T-helper 1 cell treated with Interleukin-12 subunit alpha and Interleukin-12 subunit beta and Interleukin-4 antibody, amounts not matched to agents 30 μg/mL and 1 μg/mL, for 36 hours (primary cell): ENCODE data around the gene KCTD3.

ENCODE experiments used
- H3K27ac Mint-ChIP-seq: one replicate; pipeline ENCODE4 v1.8.0; 2021; ENCODE audit warnings: mild to moderate bottlenecking, mixed read lengths
- H3K27me3 Mint-ChIP-seq: one replicate; pipeline ENCODE4 v1.8.0; 2021; ENCODE audit warnings: low read depth, mixed read lengths
- H3K36me3 Mint-ChIP-seq: one replicate; pipeline ENCODE4 v1.8.0; 2021; ENCODE audit warnings: low read depth, mixed read lengths
- H3K4me1 Mint-ChIP-seq: one replicate; pipeline ENCODE4 v1.8.0; 2021; ENCODE audit warnings: low read depth, mixed read lengths
- H3K4me3 Mint-ChIP-seq: one replicate; pipeline ENCODE4 v1.8.0; 2021; ENCODE audit warnings: mild to moderate bottlenecking, moderate library complexity, mixed read lengths
- H3K9me3 Mint-ChIP-seq: one replicate; pipeline ENCODE4 v1.8.0; 2021; ENCODE audit warnings: mixed read lengths

The KCTD3 gene

GRCh38 chr1:215606564-215607168, 39.6 kb downstream of the KCTD3 start:
- Mint-ChIP-seq H3K36me3 (peaks cover 4% of the 10 kb centered on the region), H3K9me3 (no peaks in the 10 kb centered on the region), H3K27ac (no peak overlapping the region), H3K4me3 (no peak overlapping the region), H3K27me3 (no peaks in the 10 kb centered on the region), H3K4me1 (no peaks in the 10 kb centered on the region)

DNA sequence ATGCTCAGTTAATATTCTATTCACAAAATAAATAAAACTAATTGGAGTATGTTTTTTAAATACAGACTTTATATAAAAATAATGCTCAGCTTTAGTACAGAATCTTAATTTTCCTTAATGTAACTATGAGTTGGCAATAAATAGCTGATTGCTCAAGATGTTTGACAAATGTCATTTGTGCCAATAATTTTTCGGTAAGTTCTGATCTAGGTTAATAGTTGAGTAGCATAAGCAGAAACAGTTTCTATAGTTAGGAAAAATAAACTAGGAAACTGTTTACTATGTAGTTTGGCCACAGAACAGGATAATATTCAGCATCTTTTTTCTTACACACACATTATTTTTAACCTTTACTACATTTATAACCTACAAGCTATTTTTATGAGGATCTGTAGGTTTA, 40.3 kb downstream of the KCTD3 start:
- H3K4me3 Mint-ChIP-seq: no peak overlapping the region
- no peak overlapping the region for H3K27ac Mint-ChIP-seq
- peaks cover 4% of the 10 kb centered on the region for H3K36me3 Mint-ChIP-seq
- H3K4me1 Mint-ChIP-seq: no peaks in the 10 kb centered on the region
- H3K9me3 Mint-ChIP-seq: no peaks in the 10 kb centered on the region
- H3K27me3 Mint-ChIP-seq: no peaks in the 10 kb centered on the region

DNA sequence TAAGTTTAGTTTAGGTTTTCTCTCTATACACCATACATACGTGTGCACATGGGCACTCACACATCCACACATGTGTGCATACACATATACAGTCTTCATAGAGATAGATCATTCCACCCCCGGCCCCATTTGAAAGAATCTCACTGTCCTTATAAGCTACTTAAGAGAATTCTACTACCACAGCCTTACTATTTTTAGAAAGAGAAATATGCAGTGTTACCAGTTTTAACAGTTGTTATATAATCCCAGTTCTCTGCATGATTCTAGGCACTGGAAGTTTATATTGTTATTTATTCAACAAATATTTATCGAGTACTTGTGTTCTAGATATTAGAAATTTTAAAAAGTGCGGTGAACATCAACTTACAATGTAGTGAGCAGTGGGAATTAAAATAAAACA, 41.5 kb downstream of the KCTD3 start:
- peaks cover 7% of the 10 kb centered on the region for H3K36me3 Mint-ChIP-seq
- H3K27me3 Mint-ChIP-seq: no peaks in the 10 kb centered on the region
- H3K4me1 Mint-ChIP-seq: peaks cover 3% of the 10 kb centered on the region
- H3K27ac Mint-ChIP-seq: no peak overlapping the region
- no peak overlapping the region for H3K4me3 Mint-ChIP-seq
- no peaks in the 10 kb centered on the region for H3K9me3 Mint-ChIP-seq

- H3K9me3 Mint-ChIP-seq: no peaks in the 10 kb centered on the region
- H3K36me3 Mint-ChIP-seq: peaks cover 7% of the 10 kb centered on the region
- H3K4me1 Mint-ChIP-seq: peaks cover 5% of the 10 kb centered on the region
- no peak overlapping the region for H3K4me3 Mint-ChIP-seq
- no peaks in the 10 kb centered on the region for H3K27me3 Mint-ChIP-seq
- H3K27ac Mint-ChIP-seq: no peak overlapping the region
Observed at GRCh38 chr1:215612391-215612790, 45.3 kb downstream of the KCTD3 start.

GRCh38 chr1:215617979-215618378, 50.9 kb downstream of the KCTD3 start:
- no peaks in the 10 kb centered on the region for H3K27me3 Mint-ChIP-seq
- H3K4me3 Mint-ChIP-seq: no peak overlapping the region
- peaks cover 7% of the 10 kb centered on the region for H3K36me3 Mint-ChIP-seq
- no peak overlapping the region for H3K27ac Mint-ChIP-seq
- H3K9me3 Mint-ChIP-seq: no peaks in the 10 kb centered on the region
- H3K4me1 Mint-ChIP-seq: peaks cover 5% of the 10 kb centered on the region

GRCh38 chr1:215623162-215623561, 56.1 kb downstream of the KCTD3 start:
- Mint-ChIP-seq H3K27me3 (no peaks in the 10 kb centered on the region), H3K36me3 (no peaks in the 10 kb centered on the region), H3K9me3 (no peaks in the 10 kb centered on the region), H3K4me3 (no peak overlapping the region), H3K4me1 (no peaks in the 10 kb centered on the region), H3K27ac (no peak overlapping the region)

DNA sequence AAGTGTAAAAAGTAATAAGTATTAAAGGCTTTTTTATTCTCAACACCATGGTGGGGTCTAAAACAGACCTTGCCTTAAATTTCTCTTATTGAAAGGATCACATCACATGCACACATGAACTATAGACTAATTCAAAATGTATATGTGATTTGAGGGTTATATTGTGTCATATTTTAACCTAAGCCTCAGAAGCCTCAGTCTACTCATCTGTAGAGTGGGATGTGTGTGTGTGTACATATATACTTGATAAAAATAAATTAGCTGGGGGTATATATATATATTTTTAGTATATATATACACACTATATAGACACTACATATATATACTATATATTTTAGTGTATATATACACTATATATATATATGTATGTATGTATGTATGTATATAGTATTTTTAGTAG, 58.8 kb downstream of the KCTD3 start:
- no peak overlapping the region for H3K4me3 Mint-ChIP-seq
- no peaks in the 10 kb centered on the region for H3K9me3 Mint-ChIP-seq
- no peak overlapping the region for H3K27ac Mint-ChIP-seq
- no peaks in the 10 kb centered on the region for H3K36me3 Mint-ChIP-seq
- H3K4me1 Mint-ChIP-seq: no peaks in the 10 kb centered on the region
- H3K27me3 Mint-ChIP-seq: no peaks in the 10 kb centered on the region

DNA sequence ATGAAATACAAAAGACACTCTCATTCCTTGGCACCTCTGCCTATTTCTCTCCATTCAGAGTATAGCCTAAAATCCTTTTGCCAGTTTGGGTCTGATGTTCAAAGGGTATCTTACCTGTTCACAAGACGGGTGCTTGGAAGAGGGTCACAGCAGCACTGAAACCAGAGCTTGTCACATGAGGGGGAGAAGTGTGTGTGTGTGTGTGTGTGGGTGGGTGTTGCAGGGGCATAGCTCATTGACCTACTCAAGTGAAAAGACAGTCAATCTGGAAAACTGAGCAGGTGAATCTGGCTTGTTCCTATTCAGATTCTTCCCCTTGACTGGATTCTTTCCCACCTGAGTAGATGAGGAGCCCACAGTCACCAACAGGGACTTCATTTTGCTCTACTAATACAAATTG, 63.9 kb downstream of the KCTD3 start:
- Mint-ChIP-seq H3K4me3 (no peak overlapping the region), H3K27me3 (no peaks in the 10 kb centered on the region), H3K36me3 (no peaks in the 10 kb centered on the region), H3K9me3 (no peaks in the 10 kb centered on the region), H3K4me1 (no peaks in the 10 kb centered on the region), H3K27ac (no peak overlapping the region)

GRCh38 chr1:215631489-215631888, 64.4 kb downstream of the KCTD3 start:
- Mint-ChIP-seq H3K27me3 (no peaks in the 10 kb centered on the region), H3K36me3 (no peaks in the 10 kb centered on the region), H3K27ac (no peak overlapping the region), H3K4me1 (no peaks in the 10 kb centered on the region), H3K4me3 (no peak overlapping the region), H3K9me3 (no peaks in the 10 kb centered on the region)

DNA sequence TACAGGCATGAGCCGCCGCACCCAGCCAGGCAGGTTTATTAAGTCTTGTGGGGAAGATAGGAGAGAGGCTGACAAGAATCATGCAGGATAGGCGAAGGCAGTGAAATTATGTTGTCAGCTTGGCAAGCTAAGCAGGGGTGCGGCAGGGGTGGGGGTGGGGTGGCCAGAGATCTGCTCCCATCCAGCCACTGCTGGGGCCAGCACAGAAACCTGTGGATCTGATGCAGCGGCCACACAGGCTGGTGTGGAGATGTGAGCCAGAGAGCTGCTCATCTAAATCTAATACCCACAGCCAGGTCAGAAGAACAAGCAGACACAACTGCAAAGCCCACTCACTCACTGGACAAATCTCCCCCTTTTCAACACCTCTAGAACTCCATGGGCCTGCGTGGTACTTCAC, 68.7 kb downstream of the KCTD3 start:
- no peak overlapping the region for H3K4me3 Mint-ChIP-seq
- H3K9me3 Mint-ChIP-seq: no peaks in the 10 kb centered on the region
- no peak overlapping the region for H3K27ac Mint-ChIP-seq
- H3K36me3 Mint-ChIP-seq: no peaks in the 10 kb centered on the region
- no peaks in the 10 kb centered on the region for H3K4me1 Mint-ChIP-seq
- no peaks in the 10 kb centered on the region for H3K27me3 Mint-ChIP-seq

DNA sequence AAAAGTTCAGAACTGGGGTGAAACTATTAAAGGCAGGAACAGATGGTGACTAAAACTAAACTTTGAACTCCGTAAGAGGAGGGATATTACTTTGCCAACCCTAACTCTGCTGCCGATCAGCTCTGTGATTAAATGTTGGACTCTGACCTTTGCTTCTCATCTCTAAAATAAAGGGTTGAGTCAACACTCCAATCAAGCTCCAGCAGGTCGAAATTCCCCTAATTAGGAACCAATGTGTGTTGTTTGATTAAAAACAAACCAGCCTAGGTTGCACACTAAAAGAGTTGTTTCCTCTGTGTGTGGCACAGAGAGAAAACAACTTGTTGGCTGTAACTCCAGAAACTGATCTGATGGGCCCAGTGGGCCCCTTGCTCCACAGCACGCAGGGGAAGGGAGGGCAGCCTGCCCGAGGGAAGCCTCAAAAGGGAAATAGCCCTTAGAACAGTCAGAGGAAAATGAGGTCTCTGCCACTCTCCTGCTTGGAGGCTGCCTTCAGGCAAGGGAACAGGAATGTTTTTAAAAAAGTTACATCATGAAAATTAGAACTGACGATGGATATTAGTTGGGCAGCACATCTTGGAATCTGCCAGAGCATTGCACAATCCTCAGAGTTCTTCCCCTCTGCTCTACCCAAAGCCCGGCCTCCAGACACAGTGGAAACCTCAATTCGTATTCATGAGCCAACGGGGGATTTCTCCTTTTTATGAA, 69.3 kb downstream of the KCTD3 start:
- Mint-ChIP-seq H3K27ac (no peak overlapping the region), H3K36me3 (no peaks in the 10 kb centered on the region), H3K4me3 (no peak overlapping the region), H3K9me3 (no peaks in the 10 kb centered on the region), H3K27me3 (no peaks in the 10 kb centered on the region), H3K4me1 (no peaks in the 10 kb centered on the region)

- no peaks in the 10 kb centered on the region for H3K36me3 Mint-ChIP-seq
- no peak overlapping the region for H3K4me3 Mint-ChIP-seq
- no peaks in the 10 kb centered on the region for H3K9me3 Mint-ChIP-seq
- H3K27ac Mint-ChIP-seq: no peak overlapping the region
- H3K27me3 Mint-ChIP-seq: no peaks in the 10 kb centered on the region
- no peaks in the 10 kb centered on the region for H3K4me1 Mint-ChIP-seq
Observed at GRCh38 chr1:215637041-215637573, 70.0 kb downstream of the KCTD3 start.

DNA sequence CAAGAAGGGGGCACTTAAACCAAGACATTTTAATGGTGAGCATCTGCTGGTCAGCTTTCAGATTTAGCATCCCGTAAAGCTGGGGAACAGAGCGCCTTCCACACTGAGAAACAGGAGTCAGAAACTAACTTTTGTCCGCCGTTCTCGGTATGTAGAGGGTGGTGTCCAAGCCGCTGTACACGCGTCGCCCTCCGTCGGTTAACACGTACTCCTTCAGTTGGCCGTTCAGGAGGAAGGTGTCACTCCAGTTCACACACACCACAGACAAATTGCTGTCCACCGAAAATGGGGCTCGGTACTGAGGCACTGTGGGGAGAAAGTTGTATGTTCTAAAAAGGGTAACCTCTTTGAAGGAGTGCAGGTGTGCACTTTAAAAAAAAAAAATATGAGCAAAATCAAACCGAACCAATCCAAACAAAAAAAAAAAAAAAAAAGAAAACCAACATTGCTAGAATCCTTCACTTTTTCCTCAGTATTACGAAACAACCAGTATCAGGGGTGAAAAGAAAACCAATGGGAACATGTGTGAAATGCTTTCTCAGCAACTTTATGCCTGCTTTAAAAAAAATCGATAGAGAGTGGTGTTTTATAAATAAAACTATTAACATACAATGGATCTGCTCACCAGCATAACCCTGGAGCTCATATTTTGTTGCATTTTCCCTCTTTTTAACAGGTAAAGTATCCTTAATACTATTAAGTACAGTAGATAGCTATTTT, 73.5 kb downstream of the KCTD3 start:
- Mint-ChIP-seq H3K27ac (no peak overlapping the region), H3K27me3 (no peaks in the 10 kb centered on the region), H3K36me3 (no peaks in the 10 kb centered on the region), H3K9me3 (no peaks in the 10 kb centered on the region), H3K4me1 (no peaks in the 10 kb centered on the region), H3K4me3 (no peak overlapping the region)

GRCh38 chr1:215643592-215644321, 76.7 kb downstream of the KCTD3 start:
- Mint-ChIP-seq H3K4me3 (no peak overlapping the region), H3K4me1 (no peaks in the 10 kb centered on the region), H3K36me3 (no peaks in the 10 kb centered on the region), H3K27me3 (no peaks in the 10 kb centered on the region), H3K9me3 (no peaks in the 10 kb centered on the region), H3K27ac (no peak overlapping the region)
